Heart left ventricle (tissue), 13 donors: ENCODE measurements around the gene THSD4.

ENCODE experiments used
- CTCF ChIP-seq, 12 donors: fragments of 200-600 bp; sonication (generic) in 4 of 12; IDR thresholded peaks; one replicate each; pipeline versions ENCODE4 v1.5.0 to v1.8.0; 2018 to 2022; ENCODE audit warnings: antibody characterized with exemption in 12 of 12, mild to moderate bottlenecking in 5 of 12
- POLR2A ChIP-seq, 2 donors: fragments of 450-650 bp; IDR thresholded peaks; one replicate each; pipeline ENCODE4 v1.6.1; 2017; ENCODE audit warnings: antibody characterized with exemption in 2 of 2, mild to moderate bottlenecking in 2 of 2, moderate library complexity in 2 of 2
- donor health status: ischemic (EF 13 %, LVEDD 7.1; RV severe dilation, severe dysfunction).
- donor health status: DM: no; HTN: yes; CAD: no.
- donor health status: DM: no; HTN: no; CAD: no.
- donor health status: ischemic (EF 25% LVEDD 6.9; RV normal size, moderate dysfunction).
- donor health status: ischemic (EF 25% LVEDD 5.7; RV mildly dilated, moderate dysfunction).
- donor health status: ischemic (EF 35%, LVEDD 5.7; RV mildly dilated, moderate dysfunction).
- donor health status: nonischemic (EF 11% LVEDD 7.7; RV severe dilation, severe dysfunction).
- donor health status: DM: yes; HTN: yes; CAD: no.
- donor health status: PGD.
- donor health status: ischemic (EF 29% LVEDD 5.4; RV normal size, mild dysfunction).
- donor health status: nonischemic (EF 23%, LVEDD 6.1; RV moderate dilation, normal function).

GRCh38 chr15:71116366-71116765, 1.1 kb downstream of the THSD4 start:
- TF ChIP-seq POLR2A (IDR thresholded peaks at IDR 0.05) (no peak), CTCF (IDR thresholded peaks at IDR 0.05) (no peak)
